NCI-H2196 (cell line): Measurements from ENCODE around the gene SKAP2.
A peak's percentile ranks its signal among the peaks of the same experiment; 100 is the strongest.

ENCODE experiments used
- DNase-seq: peaks from one replicate; lab custom pipeline; 2025; ENCODE audit not compliant: unreplicated experiment; lab: John Stamatoyannopoulos, UW

Gene SKAP2, protein sequence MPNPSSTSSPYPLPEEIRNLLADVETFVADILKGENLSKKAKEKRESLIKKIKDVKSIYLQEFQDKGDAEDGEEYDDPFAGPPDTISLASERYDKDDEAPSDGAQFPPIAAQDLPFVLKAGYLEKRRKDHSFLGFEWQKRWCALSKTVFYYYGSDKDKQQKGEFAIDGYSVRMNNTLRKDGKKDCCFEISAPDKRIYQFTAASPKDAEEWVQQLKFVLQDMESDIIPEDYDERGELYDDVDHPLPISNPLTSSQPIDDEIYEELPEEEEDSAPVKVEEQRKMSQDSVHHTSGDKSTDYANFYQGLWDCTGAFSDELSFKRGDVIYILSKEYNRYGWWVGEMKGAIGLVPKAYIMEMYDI

DNA sequence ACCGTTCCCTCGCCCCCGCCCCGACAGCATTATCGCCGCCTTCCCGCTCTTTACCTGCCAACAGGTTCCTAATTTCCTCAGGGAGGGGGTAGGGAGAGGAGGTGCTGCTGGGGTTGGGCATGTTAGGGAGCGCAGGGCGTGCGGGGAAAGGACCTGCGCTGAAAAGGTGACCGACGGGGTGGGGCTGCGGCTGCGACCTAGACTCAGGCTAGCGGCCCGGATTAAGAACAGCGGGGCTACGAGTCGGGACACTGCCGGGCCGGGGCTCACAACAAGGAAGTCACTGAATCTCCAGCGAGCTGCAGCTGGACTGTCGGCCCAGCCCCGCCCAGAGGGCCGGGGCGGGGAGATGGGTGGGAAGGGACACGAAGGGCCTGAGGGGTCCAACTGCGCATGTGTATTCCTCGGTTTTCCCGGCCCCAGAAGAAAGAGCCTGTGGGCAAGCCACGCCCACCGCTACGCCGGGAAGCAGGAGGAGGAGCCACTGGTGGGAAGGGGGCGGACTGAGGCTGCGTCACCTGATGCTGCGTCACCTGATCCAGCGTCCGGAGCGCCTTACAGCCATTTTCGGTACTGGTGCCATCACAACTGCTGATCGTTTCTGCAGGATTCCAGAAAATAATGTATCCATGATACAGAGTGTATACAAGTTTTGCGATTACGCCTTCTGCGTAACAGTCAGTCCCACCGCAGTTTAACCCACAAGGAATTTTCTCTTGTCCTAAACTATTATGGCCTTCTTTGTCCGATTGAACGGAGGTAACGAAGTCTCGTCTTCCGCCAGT lies at the start of gene SKAP2:
SKAP2 (minus strand) TSS at position 282 of the 785 bp plus-strand sequence; CDS start at position 121, 161 bp downstream.
- DNase-seq, result peak; percentile 99

- no peak for DNase-seq
These were observed 48.6 kb upstream of the SKAP2 start for GRCh38 chr7:26912933-26913536.

DNA sequence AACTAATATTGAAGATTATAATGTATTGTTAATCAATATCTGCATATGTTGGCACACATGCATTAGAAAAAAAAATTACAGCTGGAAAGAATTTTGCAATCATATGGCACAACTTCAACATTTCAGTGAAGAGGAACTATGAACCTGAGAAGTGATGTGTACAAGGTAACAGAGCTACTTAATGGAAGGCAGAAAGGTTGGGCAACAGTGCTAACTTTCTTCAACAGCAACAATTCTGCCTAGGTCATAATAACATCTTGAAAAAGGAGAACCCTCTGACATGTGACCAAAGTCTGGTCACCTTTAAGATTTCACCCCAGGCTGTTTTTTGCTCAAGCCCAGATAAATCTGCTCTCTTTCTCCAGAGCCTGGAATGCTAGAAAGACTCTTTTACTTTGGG lies 47.9 kb upstream of the SKAP2 start:
- DNase-seq, result no peak

GRCh38 chr7:26910221-26910620 lies 45.8 kb upstream of the SKAP2 start:
- DNase-seq, result no peak

GRCh38 chr7:26900251-26900650 lies 35.9 kb upstream of the SKAP2 start:
- no peak for DNase-seq

DNA sequence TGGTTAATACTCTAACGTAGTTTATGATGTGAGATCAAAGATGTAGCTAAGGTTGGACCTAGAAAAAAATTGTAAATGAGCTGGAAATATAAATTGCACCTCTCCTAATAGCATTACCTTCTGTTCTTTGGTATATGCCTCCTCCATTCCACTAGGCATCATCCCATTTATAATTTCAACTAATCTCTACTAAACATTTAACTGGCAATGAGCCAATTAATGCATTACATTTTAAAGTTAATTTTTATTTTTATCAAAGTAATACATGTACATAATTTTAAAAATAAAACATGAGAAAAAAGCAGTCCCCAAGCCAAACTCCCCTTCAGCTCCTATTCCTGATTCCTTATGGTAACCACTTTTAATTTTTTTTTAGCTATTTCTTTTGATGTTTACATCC lies 35.1 kb upstream of the SKAP2 start:
- DNase-seq, result no peak

- DNase-seq, result no peak
These were observed 34.5 kb upstream of the SKAP2 start for GRCh38 chr7:26898891-26899290.

DNA sequence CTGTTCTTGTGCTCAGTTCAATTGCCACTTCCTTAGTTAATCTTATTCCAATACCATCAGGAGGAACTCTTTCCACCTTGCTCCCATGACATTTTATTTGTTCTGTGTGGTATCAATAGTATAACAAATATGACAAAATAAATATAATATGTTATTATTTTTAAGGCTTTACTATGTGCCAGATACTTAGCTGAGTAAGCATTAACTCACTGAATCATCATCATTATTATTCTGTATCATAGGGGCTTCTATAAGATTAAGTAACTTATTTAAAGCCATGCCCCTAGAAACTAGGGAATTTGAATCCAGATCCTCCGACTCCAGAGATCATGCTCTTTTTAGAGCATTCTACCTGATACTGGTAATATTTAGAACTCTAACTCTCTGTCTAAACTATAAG lies 33.5 kb upstream of the SKAP2 start:
- DNase-seq, result no peak

GRCh38 chr7:26891400-26892350 lies 27.3 kb upstream of the SKAP2 start:
- DNase-seq, result no peak

GRCh38 chr7:26880852-26881251 lies 16.5 kb upstream of the SKAP2 start:
- no peak for DNase-seq

DNA sequence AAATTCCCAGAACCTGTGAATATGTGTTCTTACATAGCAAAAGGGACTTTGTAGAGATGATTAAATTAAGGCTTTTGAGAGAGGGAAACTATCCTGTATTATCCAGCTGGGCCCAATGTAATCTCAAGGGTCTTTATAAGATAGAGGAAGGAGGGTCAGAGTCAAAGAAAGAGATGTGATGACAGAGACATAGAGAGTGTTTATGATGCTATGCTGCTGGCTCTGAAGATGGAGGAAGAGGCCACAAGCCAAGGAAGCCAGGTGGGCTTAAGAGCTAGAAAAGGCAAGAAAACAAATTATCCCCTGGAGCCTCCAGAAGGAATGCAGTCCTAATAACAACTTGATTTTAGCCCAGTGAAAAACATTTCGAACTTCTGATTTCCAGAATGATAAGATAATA lies 15.3 kb upstream of the SKAP2 start:
- DNase-seq, result no peak

DNA sequence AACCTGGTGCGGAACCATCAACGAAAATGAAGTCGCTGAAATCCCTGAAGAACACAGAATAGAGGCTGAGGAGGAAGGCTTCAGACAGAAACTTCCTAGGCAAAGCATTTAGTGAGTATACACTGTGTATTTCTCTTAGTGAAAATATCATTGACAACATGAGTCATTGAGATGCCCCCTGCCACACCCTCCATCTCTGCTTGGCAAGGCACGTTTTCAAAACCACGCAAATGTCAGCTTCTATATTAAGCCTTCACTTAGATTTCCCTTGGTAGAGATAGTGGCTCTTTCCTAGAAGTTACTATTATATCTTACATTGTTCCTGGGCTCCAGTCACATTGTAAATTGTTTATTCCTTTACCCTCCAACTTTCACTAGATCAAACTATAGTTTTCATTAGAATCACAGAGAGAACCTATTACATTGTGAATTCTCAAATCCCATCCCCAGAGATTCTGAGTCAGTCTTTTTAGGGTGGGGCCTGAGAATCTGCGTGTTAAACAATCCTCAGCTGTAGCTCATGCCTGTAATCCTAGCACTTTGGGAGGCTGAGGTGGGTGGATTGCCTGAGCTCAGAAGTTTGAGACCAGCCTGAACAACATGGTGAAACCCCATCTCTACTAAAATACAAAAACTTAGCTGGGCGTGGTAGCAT lies 4.6 kb upstream of the SKAP2 start:
- no peak for DNase-seq

DNA sequence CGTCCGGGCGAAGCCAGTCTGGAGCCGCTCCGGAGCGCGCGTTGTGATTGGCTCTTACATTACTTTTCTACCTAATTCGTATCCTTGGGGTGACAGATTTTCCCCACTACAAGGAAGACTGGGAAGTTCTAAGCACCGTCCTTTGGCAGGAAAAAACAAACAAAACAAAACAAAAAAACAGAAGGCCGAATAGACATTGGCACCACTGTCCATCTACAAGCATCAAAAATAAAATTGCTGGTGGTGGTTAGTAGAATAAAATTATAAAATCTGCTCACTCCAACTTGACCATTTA lies 651 bp upstream of the SKAP2 start:
- DNase-seq, result no peak

DNA sequence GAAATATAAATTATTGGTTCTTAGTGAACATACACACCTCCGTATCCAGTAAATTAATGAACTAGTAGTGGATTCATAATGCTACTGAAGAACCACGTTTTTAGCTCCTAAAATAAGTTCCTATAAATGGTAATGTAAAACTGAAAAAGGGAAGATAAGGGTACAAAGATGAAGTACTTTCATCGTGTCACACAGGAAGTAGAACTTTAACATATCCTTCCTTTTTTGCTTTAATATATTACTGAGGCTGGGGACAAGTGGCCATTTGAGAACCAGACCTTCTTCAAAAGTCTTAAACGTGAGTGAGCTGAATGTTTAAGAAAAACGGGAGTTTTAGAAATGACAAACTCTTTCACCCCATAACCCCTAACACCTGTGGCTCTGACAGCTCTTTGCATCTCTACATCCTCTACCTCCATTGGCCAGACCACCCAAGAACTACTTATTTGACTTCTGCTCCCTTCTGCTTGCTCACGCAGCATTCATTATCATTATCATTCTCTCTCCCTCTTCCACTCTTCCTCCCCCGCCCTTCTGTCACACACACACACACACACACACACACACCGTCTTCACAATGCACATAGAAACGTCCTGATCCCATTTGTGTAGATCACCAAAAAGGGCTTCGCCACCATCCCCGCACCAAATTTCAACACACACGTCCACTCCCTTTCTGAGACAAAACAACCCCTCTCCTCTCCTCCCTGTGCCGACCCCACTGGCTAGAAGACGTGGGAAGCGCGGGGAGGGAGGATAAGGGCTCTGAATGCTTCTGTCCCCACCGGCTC lies 677 bp downstream of the SKAP2 start:
- no peak for DNase-seq

DNA sequence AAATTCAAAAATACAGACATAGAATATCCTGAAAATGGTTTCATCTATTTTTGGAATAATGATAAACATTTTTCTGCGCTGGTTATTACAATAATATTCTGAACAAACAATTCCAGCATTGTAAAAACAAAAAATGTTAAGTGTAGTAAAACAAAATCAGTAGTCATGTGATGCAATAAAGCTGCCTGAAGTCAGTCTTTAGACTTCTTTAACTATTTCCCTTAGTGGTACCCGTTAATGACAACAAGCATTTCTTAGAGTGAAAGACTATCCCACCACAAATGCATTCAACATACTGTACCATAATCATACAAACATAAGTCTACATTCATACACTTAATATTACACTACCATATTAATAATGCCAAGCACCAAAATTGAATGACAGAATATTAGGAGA lies 1.6 kb downstream of the SKAP2 start:
- DNase-seq, result no peak

GRCh38 chr7:26861050-26861449 lies 3.3 kb downstream of the SKAP2 start:
- no peak for DNase-seq

DNA sequence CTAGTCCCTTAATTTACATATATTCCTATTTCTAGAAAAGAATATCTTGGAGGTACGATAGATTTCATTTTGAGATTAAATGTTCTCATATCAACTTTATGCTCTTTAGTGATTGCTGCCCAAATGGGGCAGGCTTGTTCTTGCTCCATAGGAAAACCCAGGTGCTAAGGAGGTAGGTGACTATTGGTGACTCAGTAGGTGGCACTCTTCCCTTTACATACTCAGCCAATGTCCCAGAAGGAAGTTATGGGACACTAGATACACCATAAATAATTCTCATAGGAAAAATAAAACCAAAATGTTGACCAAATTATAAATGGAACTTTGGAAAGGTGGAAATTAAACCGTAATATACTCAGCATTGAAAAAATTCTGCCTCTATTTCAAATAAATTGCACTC lies 4.0 kb downstream of the SKAP2 start:
- no peak for DNase-seq

DNA sequence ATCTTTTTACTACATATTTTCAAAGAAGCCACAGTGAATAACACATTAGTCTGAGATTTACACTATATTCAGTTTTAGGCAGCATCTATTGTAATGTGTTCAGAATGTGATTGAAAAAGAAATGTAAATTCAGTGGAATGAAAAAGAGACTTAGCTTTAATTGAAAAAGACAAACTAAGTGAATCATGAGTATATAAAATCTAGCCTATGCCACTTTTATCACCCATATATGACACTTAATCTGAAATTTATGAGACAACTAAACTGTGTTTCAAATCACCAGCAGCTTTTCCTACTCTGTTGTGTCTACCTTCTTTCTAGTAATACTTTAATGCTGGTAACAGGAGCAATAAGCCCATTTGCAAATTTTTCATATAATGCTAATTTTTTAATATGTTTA lies 4.7 kb downstream of the SKAP2 start:
- DNase-seq, result no peak

DNA sequence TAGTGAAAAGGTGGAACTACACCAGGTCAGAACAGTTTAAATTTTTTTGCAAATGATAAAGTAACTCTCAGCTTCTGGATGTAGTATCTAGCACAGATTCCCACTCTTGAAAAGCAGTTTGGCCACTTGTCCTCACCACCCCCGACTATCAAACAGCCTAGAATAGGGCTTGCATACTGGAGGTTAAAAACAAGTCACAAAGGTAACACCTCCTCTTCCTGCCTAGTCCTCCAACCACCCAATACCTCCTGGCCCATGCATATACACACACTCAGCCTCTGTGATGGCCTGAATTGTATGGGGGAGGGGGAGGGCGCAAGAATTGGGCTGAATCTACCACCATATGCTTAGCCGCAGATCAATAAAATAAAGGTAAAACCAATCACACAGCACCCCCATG lies 5.7 kb downstream of the SKAP2 start:
- no peak for DNase-seq

DNA sequence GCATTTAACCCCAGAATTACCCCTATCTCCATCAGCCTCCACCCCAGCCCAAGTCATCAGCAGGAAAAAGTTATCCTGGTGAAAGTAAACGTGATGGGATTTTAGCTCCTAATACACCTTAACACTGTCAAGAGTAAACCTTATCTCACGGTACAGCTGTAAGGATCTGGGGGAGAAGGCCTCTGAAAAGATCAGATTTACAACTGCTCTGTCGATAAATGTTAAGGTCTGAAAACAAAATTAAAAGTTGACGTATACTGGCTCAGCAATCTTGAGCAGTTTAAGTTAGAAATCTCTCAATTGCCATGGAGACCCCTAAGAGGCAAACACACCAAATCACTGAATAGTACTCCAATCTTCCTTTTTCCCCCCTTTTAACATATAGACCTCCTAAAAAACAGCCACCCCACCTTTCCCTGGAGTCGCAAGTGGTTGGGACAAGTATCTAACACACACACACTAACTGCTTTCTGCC lies 6.1 kb downstream of the SKAP2 start:
- DNase-seq, result no peak
